ENCODE data around the gene LTBR. TPM values are rescaled to one million over a fixed set of nuclear protein-coding genes. Genes with fewer than 3 reads are reported as not detected.

The LTBR gene
- total RNA-seq, 3 donors from 2014 or later (not counting 1 experiment from before 2014, with no cell fraction given) = 3.7 to 5.8 (median 4.4) TPM

GRCh38 chr12:6356374-6356820 is 27.6 kb upstream of the LTBR start:
- H3K36me3 Mint-ChIP-seq = no peaks in the 10 kb centered on the region
- Histone ChIP-seq H3K4me1 (ENCODE audit: control insufficient read depth, insufficient read depth, low read length) (no peaks in the 10 kb centered on the region), H3K36me3 (ENCODE audit: control insufficient read depth, insufficient read depth, low read length) (no peaks in the 10 kb centered on the region), H3K9me3 (ENCODE audit: control insufficient read depth, insufficient read depth, low read length) (no peaks in the 10 kb centered on the region), H3K27ac (ENCODE audit: low read length) (no peak overlapping the region), H3K4me3 (ENCODE audit: low read length) (no peak overlapping the region), H3K27me3 (ENCODE audit: control insufficient read depth, insufficient read depth, low read length) (no peaks in the 10 kb centered on the region)
- H3K9me3 Mint-ChIP-seq = no peaks in the 10 kb centered on the region
- no peak overlapping the region for H3K27ac Mint-ChIP-seq
- 89% methylated on average over 5 of the region's 5 CpGs for WGBS (ENCODE audit: insufficient coverage)
- no peak for TF ChIP-seq CTCF (IDR thresholded peaks at IDR 0.05)
- H3K4me1 Mint-ChIP-seq = peaks cover 0 to 24% of the 10 kb centered on the region in 2 donors
- no peak overlapping the region for H3K4me3 Mint-ChIP-seq
- ATAC-seq (no peak), DNase-seq (no peak)
- no peaks in the 10 kb centered on the region for H3K27me3 Mint-ChIP-seq (ENCODE audit: low read depth in 2 of 2)
- intact Hi-C loops (cut with micrococcal nuclease) = no loop called here

DNA sequence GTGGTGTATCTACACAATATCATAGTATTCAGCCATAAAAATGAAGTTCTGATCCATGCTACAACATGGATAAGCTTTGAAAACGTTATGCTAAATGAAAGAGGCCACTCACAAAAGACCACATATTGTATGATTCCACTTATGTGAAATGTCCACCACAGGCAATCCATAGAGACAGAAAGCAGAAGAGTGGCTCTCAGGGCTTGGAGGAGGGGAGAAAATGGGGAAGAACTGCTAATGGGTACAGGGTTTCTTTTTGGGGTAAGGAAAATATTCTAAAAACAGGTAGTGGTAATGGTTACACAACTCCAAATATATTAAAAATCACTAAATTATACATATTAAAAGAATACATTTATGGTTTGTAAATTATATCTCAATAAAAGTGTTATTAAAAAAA is 25.1 kb upstream of the LTBR start:
- Histone ChIP-seq H3K4me1 (ENCODE audit: control insufficient read depth, insufficient read depth, low read length) (peaks cover 10% of the 10 kb centered on the region), H3K4me3 (ENCODE audit: low read length) (no peak overlapping the region), H3K27ac (ENCODE audit: low read length) (no peak overlapping the region), H3K9me3 (ENCODE audit: control insufficient read depth, insufficient read depth, low read length) (no peaks in the 10 kb centered on the region), H3K27me3 (ENCODE audit: control insufficient read depth, insufficient read depth, low read length) (no peaks in the 10 kb centered on the region), H3K36me3 (ENCODE audit: control insufficient read depth, insufficient read depth, low read length) (no peaks in the 10 kb centered on the region)
- 57% methylated on average over 1 of the region's 1 CpG for WGBS (ENCODE audit: insufficient coverage)
- ATAC-seq (no peak), DNase-seq (no peak)
- Mint-ChIP-seq H3K4me1 (peaks cover 0 to 26% of the 10 kb centered on the region in 2 donors), H3K4me3 (no peak overlapping the region), H3K27me3 (ENCODE audit: low read depth in 2 of 2) (no peaks in the 10 kb centered on the region), H3K27ac (no peak overlapping the region), H3K9me3 (no peaks in the 10 kb centered on the region), H3K36me3 (no peaks in the 10 kb centered on the region)
- TF ChIP-seq CTCF (IDR thresholded peaks at IDR 0.05) = no peak
- intact Hi-C loops (cut with micrococcal nuclease) = no loop called here

GRCh38 chr12:6360080-6360571 is 23.8 kb upstream of the LTBR start:
- Histone ChIP-seq H3K4me3 (ENCODE audit: low read length) (no peak overlapping the region), H3K27ac (ENCODE audit: low read length) (no peak overlapping the region), H3K36me3 (ENCODE audit: control insufficient read depth, insufficient read depth, low read length) (no peaks in the 10 kb centered on the region), H3K27me3 (ENCODE audit: control insufficient read depth, insufficient read depth, low read length) (no peaks in the 10 kb centered on the region), H3K9me3 (ENCODE audit: control insufficient read depth, insufficient read depth, low read length) (no peaks in the 10 kb centered on the region), H3K4me1 (ENCODE audit: control insufficient read depth, insufficient read depth, low read length) (peaks cover 15% of the 10 kb centered on the region)
- Mint-ChIP-seq H3K27ac (no peak overlapping the region), H3K9me3 (no peaks in the 10 kb centered on the region), H3K36me3 (no peaks in the 10 kb centered on the region), H3K27me3 (ENCODE audit: low read depth in 2 of 2) (no peaks in the 10 kb centered on the region), H3K4me1 (peaks cover 6 to 29% of the 10 kb centered on the region in 2 donors), H3K4me3 (no peak overlapping the region)
- 79% methylated on average over 7 of the region's 7 CpGs for WGBS (ENCODE audit: insufficient coverage)
- ATAC-seq (no peak), DNase-seq (no peak)
- intact Hi-C loops (cut with micrococcal nuclease) = no loop called here
- TF ChIP-seq CTCF (IDR thresholded peaks at IDR 0.05) = no peak
